HCT116 (cell line): ENCODE results near the gene GNAI2. TPM values are rescaled to one million over a fixed set of nuclear protein-coding genes. Genes with fewer than 3 reads are reported as not detected.

ENCODE experiments used
- ATAC-seq: fragments of 200-7000 bp; cut with Tn5 transposase; 2 replicates; pipeline ENCODE4 v1.9.1; 2020; ENCODE audit warnings: mild to moderate bottlenecking, moderate library complexity
- BruUV-seq: library from RNA; stranded (reverse); fragments of 400-500 nt; replicated peaks from 2 replicates; lab custom pipeline; 2021; lab: Mats Ljungman, UMichigan
- CTCF ChIA-PET: fragments of 300-600 bp; sonication (Branson Sonifier 250); formaldehyde crosslinking; loops from one replicate; lab custom pipeline; 2021; ENCODE audit warnings: antibody characterized with exemption; lab: Charles Lee
- POLR2A ChIA-PET: fragments of 300-600, 350-600 bp; sonication (Branson Sonifier 250); formaldehyde crosslinking; loops from one replicate; lab custom pipeline; 2021; ENCODE audit warnings: antibody characterized with exemption; lab: Charles Lee
- RAD21 ChIA-PET, 2 experiments: fragments of 300-600 bp; sonication (Branson Sonifier 250); formaldehyde crosslinking; loops; one replicate each; lab custom pipeline; 2023; ENCODE audit warnings: low total read pairs in 2 of 2; ENCODE audit not compliant: uncharacterized antibody in 2 of 2, unreplicated experiment in 2 of 2, low non-redundant PET in 1 of 2; lab: Charles Lee
- DNase-seq: peaks from one replicate; pipeline ENCODE4 v3.0.0-alpha.2; 2010; ENCODE audit warnings: low read depth, low spot score
- H2AFZ ChIP-seq: fragments of 200-600 bp; shearing (Covaris generic), sonication (generic); 2 replicates; pipeline ENCODE4 v1.6.1; 2017; ENCODE audit warnings: low read depth, mixed run types, mixed read lengths, antibody characterized with exemption, low read length; ENCODE audit not compliant: poor library complexity, severe bottlenecking
- H3K27ac ChIP-seq: 2 replicates; pipeline ENCODE4 v1.5.1; 2012; ENCODE audit warnings: low read depth, low read length
- H3K27me3 ChIP-seq: fragments of 200-600 bp; sonication (generic); 2 replicates; pipeline ENCODE4 v1.6.1; 2016; ENCODE audit warnings: mixed run types, low read length, mixed read lengths; ENCODE audit not compliant: insufficient read depth
- H3K36me3 ChIP-seq, 2 experiments: fragments of 200-500 bp in 1 of 2; fragments of 200-600 bp in 1 of 2; sonication (Bioruptor generic) in 1 of 2; sonication (generic) in 1 of 2; 2 replicates each; pipeline versions ENCODE4 v1.5.1 to v1.6.1; 2014 to 2016; ENCODE audit warnings: low read length in 2 of 2, inconsistent platforms in 1 of 2, mixed read lengths in 1 of 2, mixed run types in 1 of 2; ENCODE audit not compliant: insufficient read depth in 2 of 2, control insufficient read depth in 1 of 2
- H3K4me1 ChIP-seq, 2 experiments: fragments of 200-600 bp in 1 of 2; sonication (generic) in 1 of 2; 2 replicates each; pipeline versions ENCODE4 v1.5.1 to v1.6.1; 2012 to 2017; ENCODE audit warnings: low read length in 2 of 2, inconsistent platforms in 1 of 2, mild to moderate bottlenecking in 1 of 2, mixed read lengths in 1 of 2, mixed run types in 1 of 2, moderate library complexity in 1 of 2; ENCODE audit not compliant: insufficient read depth in 2 of 2, control insufficient read depth in 1 of 2
- H3K4me2 ChIP-seq: fragments of 200-600 bp; sonication (generic); 2 replicates; pipeline ENCODE4 v1.6.1; 2017; ENCODE audit warnings: mixed run types, low read length, mixed read lengths
- H3K4me3 ChIP-seq, 2 experiments: fragments of 200-600 bp in 1 of 2; sonication (generic) in 1 of 2; replicated peaks in 1 of 2; 2 replicates each; pipeline ENCODE4 v1.5.1; 2011 to 2016; ENCODE audit warnings: low read length in 2 of 2, control low read depth in 1 of 2, low read depth in 1 of 2, mild to moderate bottlenecking in 1 of 2, mixed read lengths in 1 of 2, mixed run types in 1 of 2
- H3K79me2 ChIP-seq: fragments of 200-600 bp; sonication (generic); 2 replicates; pipeline ENCODE4 v1.6.1; 2017; ENCODE audit warnings: mild to moderate bottlenecking, mixed run types, low read length, moderate library complexity, mixed read lengths; ENCODE audit not compliant: insufficient read depth
- H3K9ac ChIP-seq: fragments of 200-600 bp; sonication (generic); 2 replicates; pipeline ENCODE4 v1.6.1; 2016; ENCODE audit warnings: low read length, mixed read lengths
- H3K9me2 ChIP-seq: fragments of 200-600 bp; sonication (generic), shearing (Covaris generic); 2 replicates; pipeline ENCODE4 v1.6.1; 2017; ENCODE audit warnings: mixed run types, mild to moderate bottlenecking, moderate library complexity; ENCODE audit not compliant: insufficient read depth
- H3K9me3 ChIP-seq, 2 experiments: fragments of 200-500 bp in 1 of 2; fragments of 200-600 bp in 1 of 2; sonication (Bioruptor generic) in 1 of 2; sonication (generic) in 1 of 2; 2 replicates each; pipeline ENCODE4 v1.6.1; 2014 to 2017; ENCODE audit warnings: low read length in 2 of 2, mixed read lengths in 2 of 2, inconsistent platforms in 1 of 2, low read depth in 1 of 2, mild to moderate bottlenecking in 1 of 2, mixed run types in 1 of 2, moderate library complexity in 1 of 2; ENCODE audit not compliant: control insufficient read depth in 1 of 2, insufficient read depth in 1 of 2
- H4K20me1 ChIP-seq: fragments of 200-600 bp; sonication (generic), shearing (Covaris generic); 2 replicates; pipeline ENCODE4 v1.6.1; 2017; ENCODE audit warnings: mixed run types, mild to moderate bottlenecking, moderate library complexity; ENCODE audit not compliant: insufficient read depth
- CBX3 ChIP-seq: IDR thresholded peaks from 2 replicates; pipeline ENCODE4 v1.6.1; 2012; ENCODE audit warnings: low read depth
- CTCF ChIP-seq, 3 experiments: fragments of 200-600 bp in 1 of 3; sonication (generic) in 1 of 3; IDR thresholded peaks in 2 of 3; conservative IDR thresholded peaks in 1 of 3; 2 replicates each; pipeline ENCODE4 v1.5.1; 2012 to 2017; ENCODE audit warnings: low read depth in 2 of 3, low read length in 2 of 3, antibody characterized with exemption in 1 of 3, borderline replicate concordance in 1 of 3, control low read depth in 1 of 3, mild to moderate bottlenecking in 1 of 3, mixed read lengths in 1 of 3, mixed run types in 1 of 3, moderate library complexity in 1 of 3; ENCODE audit not compliant: insufficient read depth in 1 of 3
- EGR1 ChIP-seq: IDR thresholded peaks from 2 replicates; pipeline ENCODE4 v1.6.1; 2012; ENCODE audit warnings: low read depth
- FOSL1 ChIP-seq: IDR thresholded peaks from 2 replicates; pipeline ENCODE4 v1.6.1; 2012; ENCODE audit warnings: low read depth
- POLR2AphosphoS5 ChIP-seq: IDR thresholded peaks from 2 replicates; pipeline ENCODE4 v1.6.1; 2011; ENCODE audit warnings: mild to moderate bottlenecking, low read depth, low read length, moderate library complexity
- RAD21 ChIP-seq: IDR thresholded peaks from 2 replicates; pipeline ENCODE4 v1.6.1; 2012; ENCODE audit warnings: low read depth, mild to moderate bottlenecking
- SP1 ChIP-seq: IDR thresholded peaks from 2 replicates; pipeline ENCODE4 v1.6.1; 2012; ENCODE audit warnings: low read depth
- SRF ChIP-seq: IDR thresholded peaks from 2 replicates; pipeline ENCODE4 v1.6.1; 2012; ENCODE audit warnings: low read depth
- YY1 ChIP-seq: IDR thresholded peaks from 2 replicates; pipeline ENCODE4 v1.6.1; 2011; ENCODE audit warnings: low read length, low read depth, moderate library complexity, mild to moderate bottlenecking; ENCODE audit not compliant: insufficient replicate concordance; ENCODE audit errors: extremely low read depth
- intact Hi-C: fragments of 100-400 bp; cut with micrococcal nuclease; formaldehyde crosslinking; loops from 2 replicates; pipeline ENCODE4 v1.10.0; 2022
- total RNA-seq: library from RNA; stranded (reverse); gene quantifications from one replicate; pipeline ENCODE4 v1.2.1, GENCODE V29; 2021; ENCODE audit not compliant: unreplicated experiment

GNAI2 gene
- total RNA-seq, 1 experiment from 2014 or later, result 170 TPM

DNA sequence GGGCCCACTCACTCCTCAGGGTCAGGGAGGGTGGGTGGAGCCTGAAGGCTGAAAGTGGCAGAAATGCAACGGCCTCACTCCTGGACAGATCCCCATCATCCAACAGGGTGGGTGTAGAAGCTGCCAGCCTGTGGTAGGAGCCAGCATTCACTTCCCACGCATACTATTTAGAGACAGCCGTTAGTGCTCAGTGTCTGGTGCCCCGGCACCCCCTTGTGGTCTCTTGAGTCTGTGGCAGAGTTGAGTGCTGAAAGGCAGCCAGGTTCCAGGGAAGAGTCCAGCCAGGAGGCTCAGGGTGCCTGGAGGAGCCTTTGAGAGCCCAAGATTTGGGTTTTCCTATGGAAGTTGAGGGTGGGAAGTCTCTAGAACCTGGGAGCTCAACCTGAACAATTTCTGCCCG lies 46.7 kb upstream of the GNAI2 start:
- no peak overlapping the region for H3K9ac ChIP-seq
- BruUV-seq, result no TSS peak
- POLR2A ChIA-PET, result no interaction called here
- no peaks in the 10 kb centered on the region for H3K27me3 ChIP-seq
- no peaks in the 10 kb centered on the region for H3K9me3 ChIP-seq
- ATAC-seq (peak; percentile 87), DNase-seq (peak; percentile 40)
- H3K9me2 ChIP-seq, result no peaks in the 10 kb centered on the region
- H2AFZ ChIP-seq, result no peak overlapping the region
- no peaks in the 10 kb centered on the region for H3K79me2 ChIP-seq
- H3K27ac ChIP-seq, result no peak overlapping the region
- TF ChIP-seq POLR2AphosphoS5 (no peak), SP1 (no peak), CBX3 (no peak), RAD21 (peak; percentile 97), CTCF (IDR thresholded peaks at IDR 0.05 in 2 of 3, conservative IDR thresholded peaks at IDR 0.05 in 1 of 3; ENCODE audit: borderline replicate concordance in 1 of 3, insufficient read depth in 1 of 3, low read depth in 2 of 3, low read length in 2 of 3) (peak; percentile 75 to 94 (median 83)), SRF (no peak), FOSL1 (no peak), EGR1 (peak; percentile 72; the same call in 1 of the 2 replicates), YY1 (peak; percentile 18)
- CTCF ChIA-PET, result interaction anchor here (0.9 to 3.1 kb wide), 3 partner anchors 8 to 69 kb away, joined by 3 to 13 read pairs (median 5); no protein-coding TSS in a partner anchor
- intact Hi-C loops, result loop anchor here (1.0 kb wide), 2 partner anchors 68 to 486 kb away; no protein-coding TSS in a partner anchor
- H3K4me2 ChIP-seq, result peak overlapping the region; percentile 9; the same call in 1 of the 2 replicates
- H3K4me3 ChIP-seq, result no peak overlapping the region
- no peaks in the 10 kb centered on the region; a peak in 1 of 4 replicates for H3K36me3 ChIP-seq
- H3K4me1 ChIP-seq, result peaks cover 0 to 9% of the 10 kb centered on the region in 2 experiments; a peak in 2 of 4 replicates
- H4K20me1 ChIP-seq, result no peaks in the 10 kb centered on the region
- RAD21 ChIA-PET, result no interaction called here
